GM18858 (cell line): Measurements from ENCODE around the gene STIP1.

ENCODE experiments used
- ATAC-seq: cut with Tn5 transposase; IDR thresholded peaks from one replicate; pipeline ENCODE4 v1.9.1; 2021; ENCODE audit not compliant: unreplicated experiment

The STIP1 gene

DNA sequence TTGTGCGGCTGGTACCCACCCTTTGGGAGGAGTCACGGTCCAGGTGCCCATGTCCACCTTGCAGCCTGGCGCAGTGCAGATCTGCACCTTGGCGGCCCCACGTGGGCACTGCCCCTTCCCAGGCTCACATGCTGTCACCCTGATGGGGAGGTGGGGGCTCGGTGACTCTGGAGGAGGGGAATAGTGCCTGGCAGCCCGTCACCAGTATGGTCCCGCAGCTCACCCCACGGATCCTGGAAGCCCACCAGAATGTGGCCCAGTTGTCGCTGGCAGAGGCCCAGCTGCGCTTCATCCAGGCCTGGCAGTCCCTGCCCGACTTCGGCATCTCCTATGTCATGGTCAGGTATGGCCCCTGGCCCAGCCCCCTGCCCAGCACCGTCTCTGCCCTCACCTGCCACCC is 34.8 kb downstream of the STIP1 start:
- no peak for ATAC-seq

DNA sequence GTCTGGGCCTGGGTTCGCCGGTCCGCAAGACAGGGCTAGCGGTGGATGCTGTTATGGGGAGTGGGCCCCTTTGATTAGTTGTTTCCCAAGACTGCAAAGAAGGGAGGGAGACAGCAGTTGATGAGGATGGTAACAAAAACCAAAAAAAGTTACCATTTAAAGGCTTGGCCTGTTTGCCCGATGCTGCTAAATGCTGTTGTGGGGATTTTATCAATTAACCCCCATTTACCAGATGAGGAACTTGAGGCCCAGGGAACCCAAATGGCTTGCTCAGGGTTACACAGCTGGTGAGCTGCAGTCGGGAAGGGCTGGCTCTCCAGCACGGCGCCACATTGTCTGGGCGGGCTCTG is 36.7 kb downstream of the STIP1 start:
- ATAC-seq, result no peak

DNA sequence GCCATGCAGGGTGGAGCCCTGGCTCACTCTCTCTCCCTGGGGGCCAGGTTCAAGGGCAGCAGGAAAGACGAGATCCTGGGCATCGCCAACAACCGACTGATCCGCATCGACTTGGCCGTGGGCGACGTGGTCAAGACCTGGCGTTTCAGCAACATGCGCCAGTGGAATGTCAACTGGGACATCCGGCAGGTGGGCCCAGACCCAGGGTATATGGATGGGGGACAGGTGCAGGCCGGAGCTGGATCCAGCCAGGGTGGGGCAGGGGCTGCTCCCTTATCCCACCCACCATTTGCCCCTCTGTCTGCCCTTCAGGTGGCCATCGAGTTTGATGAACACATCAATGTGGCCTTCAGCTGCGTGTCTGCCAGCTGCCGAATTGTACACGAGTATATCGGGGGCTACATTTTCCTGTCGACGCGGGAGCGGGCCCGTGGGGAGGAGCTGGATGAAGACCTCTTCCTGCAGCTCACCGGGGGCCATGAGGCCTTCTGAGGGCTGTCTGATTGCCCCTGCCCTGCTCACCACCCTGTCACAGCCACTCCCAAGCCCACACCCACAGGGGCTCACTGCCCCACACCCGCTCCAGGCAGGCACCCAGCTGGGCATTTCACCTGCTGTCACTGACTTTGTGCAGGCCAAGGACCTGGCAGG is 37.2 kb downstream of the STIP1 start:
- no peak for ATAC-seq

DNA sequence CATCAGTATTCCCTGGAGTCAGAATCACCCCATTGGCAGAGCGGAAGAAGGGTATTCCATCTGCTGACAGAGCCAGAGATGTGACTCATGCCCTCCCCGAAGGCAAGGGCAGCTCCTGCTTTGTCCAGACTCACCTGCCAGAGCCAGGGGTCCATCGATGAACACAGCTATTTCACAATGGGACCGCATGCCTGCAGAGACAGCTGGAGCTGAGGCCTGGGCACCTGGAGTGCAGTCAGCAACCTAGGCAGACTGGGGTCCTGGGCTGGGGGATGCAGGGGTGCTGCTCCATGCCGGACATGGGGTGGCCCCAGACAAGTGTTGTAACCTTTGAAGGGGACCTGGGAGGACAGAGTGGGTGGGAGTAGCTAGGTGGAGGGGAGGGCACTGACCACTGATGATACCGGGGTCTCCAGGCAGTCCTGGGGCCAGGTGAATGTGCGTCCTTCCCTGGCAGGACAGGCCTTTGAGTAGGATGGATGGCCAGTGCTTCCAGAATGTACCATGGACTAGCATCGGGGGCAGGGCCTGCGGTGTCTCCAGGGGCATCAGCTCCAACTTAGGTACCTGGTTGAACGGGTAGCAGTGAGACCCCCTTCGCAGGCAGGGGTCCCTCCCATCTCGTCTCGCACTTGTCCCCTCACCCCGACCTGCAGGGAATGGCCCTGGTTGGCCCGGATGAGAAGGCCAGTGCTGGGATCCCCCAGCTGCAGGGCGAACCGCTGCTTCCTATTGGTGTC is 38.4 kb downstream of the STIP1 start:
- ATAC-seq, result no peak

DNA sequence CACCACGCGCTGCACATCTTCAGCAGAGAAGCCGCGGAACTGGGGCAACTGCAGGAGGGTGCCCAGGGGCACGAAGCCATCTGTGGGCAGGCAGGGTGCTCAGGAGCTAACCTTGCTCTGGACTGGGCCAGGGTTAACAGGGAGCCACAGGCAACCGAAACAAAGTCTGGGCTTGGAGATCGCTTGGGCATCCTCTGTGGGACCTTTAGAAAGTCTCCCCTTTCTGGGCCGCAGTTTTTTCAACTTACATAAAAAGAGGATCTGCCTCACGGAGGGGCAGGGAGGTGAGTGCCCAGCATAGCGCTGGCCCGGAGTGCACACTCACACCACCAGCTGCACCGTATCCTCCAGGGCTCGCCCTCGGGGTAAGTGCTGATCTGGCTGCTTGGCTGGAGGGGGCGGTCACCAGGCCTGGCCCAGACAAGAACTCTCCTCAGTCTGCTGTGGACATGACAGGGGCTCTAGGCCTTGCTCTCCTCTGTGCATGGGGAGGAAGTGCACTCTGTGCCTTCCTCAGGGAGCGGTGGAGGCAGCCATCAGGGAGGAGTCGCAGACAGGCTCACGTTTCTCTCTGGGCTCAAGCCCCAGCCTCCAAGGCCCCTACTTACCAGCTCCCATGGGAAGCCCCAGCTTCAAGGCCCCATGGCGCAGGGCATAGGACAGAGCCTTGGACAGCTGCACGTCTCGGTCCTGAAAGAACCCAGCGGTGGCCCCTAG is 39.1 kb downstream of the STIP1 start:
- ATAC-seq, result no peak

- ATAC-seq, result no peak
Observed at GRCh38 chr11:64225608-64226506, 39.9 kb downstream of the STIP1 start, which contains the start of the genes NUDT22 and TRPT1. NUDT22 (plus strand) TSS chr11:64226274; CDS start chr11:64226653, 379 bp downstream. TRPT1 (minus strand) TSS chr11:64226186; CDS start chr11:64225860, 326 bp downstream.

- no peak for ATAC-seq
Observed at GRCh38 chr11:64226507-64227051, 40.6 kb downstream of the STIP1 start.

GRCh38 chr11:64227405-64227956 is 41.5 kb downstream of the STIP1 start:
- no peak for ATAC-seq

DNA sequence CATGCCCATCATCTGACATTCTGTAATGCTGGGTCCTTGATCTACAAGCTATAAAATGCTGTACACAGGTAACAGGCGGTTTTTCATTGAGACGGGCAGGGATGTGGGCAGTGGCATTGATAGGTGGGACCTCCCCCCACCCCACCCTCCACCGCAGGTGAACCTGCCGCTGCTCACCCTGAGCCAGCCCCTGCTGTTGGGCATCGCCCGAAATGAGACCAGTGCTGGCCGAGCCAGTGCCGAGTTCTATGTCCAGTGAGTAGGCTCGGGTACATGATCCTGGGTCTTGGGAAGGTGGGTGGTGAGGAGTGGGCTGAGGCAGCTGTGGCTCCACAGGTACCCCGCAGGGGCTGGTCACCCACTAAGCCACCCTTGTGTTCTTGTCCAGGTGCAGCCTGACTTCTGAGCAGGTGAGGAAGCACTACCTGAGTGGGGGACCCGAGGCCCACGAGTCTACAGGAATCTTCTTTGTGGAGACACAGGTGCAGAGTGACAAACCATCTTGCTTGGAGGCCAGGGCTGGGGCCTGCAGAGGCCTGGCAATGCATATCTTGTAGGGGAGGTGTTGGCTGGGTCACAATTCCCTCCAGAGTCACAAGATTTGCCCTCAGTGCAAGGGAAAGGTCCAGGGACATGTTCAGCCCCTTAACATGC is 43.2 kb downstream of the STIP1 start:
- no peak for ATAC-seq

DNA sequence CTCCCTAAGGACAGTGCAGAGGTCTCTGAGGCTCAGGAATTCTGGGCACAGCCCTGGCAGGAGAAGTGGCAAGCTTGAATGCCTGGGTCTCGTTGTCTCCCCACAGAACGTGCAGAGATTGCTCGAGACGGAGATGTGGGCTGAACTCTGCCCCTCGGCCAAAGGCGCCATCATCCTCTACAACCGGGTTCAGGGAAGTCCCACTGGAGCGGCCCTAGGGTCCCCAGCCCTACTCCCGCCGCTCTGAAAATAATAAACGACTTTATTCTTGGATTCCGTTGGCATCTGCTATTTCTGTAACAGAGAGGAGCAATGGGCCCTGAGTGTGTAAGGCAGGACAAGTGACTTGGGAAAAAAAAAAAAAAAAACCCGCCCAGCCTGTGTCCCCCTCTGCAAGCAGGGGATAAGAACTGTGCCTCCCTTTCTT is 43.8 kb downstream of the STIP1 start:
- ATAC-seq, result no peak

DNA sequence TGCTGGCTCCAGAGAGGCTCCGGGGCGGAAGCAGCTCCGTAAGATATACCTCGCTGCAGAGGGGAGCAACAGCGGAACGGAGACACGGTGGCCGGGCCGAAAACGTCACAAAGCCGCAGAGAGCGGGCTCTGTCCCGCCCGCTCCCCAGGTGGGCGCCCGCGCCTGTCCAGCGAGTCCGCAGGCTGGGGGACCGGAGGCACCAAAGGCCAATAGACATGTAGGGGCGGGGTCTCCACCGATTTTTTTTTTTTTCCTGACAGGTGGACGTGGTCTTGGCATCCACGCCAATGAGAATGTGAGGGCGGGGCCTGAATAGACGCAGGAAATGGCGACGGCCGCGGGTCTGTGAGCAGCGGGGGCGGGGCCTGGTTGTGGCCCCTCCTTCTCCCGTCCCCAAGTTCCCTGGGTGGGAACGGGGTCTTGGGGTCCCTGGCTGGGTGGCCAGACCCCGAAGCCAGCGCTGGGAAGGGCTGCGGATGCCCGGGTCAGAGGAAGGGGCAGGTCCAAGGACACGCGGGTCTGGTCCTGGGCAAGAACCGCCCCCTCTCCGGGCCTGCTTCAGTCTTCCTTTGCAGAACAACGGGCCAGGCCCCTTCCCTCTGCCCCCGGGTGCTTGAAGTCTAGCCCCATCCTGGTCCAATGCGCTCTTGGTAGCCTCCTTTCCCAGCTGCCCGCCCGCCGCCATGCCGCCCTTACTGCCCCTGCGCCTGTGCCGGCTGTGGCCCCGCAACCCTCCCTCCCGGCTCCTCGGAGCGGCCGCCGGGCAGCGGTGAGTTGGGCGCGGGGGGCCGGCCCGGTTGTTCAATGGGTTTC is 44.4 kb downstream of the STIP1 start, which contains the start of gene DNAJC4:
DNAJC4 (plus strand) TSS at position 378 of the 814 bp plus-strand sequence; CDS start at position 685, 307 bp downstream.
- ATAC-seq, result no peak

DNA sequence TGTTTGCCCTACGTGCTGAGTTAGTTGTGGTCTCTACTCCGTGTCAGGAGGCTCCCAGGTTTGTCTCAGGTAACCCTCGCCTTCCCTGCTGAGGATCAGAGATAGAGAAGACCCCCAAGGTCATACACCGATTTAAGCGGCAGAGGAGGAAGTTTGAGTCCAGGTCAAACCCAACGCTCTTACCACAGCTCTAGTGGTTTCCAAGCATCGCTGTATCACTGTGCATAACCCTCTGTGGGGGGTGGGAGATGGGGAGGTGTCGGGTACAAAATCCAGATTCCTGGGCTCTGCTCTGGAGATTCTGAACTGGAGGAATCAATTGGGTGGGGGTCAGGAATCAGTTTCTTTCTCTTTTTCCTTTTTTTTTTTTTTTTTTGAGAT is 45.0 kb downstream of the STIP1 start:
- ATAC-seq, result no peak

- no peak for ATAC-seq
Observed at GRCh38 chr11:64231546-64231945, 45.6 kb downstream of the STIP1 start.

DNA sequence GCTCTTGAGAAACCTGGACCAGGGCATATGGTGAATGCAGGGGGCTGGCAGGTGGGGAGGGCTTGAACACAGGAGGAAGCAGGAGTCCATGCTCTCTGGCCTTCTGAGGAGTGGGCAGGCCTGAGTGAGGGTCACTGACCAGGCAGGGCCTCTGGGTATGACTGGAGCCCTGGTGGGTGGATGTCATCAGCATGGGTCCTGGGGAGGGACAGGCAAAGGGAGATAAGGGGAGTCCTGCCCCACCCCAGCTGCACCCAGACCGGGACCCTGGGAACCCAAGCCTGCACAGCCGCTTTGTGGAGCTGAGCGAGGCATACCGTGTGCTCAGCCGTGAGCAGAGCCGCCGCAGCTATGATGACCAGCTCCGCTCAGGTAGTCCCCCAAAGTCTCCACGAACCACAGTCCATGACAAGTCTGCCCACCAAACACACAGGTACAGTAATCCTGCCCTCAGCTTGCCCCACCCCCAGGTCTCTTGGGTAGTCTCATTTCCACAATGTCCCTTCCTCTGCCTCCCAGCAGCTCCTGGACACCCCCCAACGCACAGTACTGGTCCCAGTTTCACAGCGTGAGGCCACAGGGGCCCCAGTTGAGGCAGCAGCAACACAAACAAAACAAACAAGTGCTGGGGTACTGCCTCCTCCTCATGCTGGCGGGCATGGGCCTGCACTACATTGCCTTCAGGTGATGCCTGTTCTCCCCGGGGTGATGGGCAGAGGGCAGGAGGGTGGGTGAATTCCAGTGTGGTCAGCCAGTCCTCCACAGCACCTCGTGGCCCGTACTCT is 46.4 kb downstream of the STIP1 start:
- ATAC-seq, result no peak

GRCh38 chr11:64232967-64233315 is 47.0 kb downstream of the STIP1 start:
- no peak for ATAC-seq

DNA sequence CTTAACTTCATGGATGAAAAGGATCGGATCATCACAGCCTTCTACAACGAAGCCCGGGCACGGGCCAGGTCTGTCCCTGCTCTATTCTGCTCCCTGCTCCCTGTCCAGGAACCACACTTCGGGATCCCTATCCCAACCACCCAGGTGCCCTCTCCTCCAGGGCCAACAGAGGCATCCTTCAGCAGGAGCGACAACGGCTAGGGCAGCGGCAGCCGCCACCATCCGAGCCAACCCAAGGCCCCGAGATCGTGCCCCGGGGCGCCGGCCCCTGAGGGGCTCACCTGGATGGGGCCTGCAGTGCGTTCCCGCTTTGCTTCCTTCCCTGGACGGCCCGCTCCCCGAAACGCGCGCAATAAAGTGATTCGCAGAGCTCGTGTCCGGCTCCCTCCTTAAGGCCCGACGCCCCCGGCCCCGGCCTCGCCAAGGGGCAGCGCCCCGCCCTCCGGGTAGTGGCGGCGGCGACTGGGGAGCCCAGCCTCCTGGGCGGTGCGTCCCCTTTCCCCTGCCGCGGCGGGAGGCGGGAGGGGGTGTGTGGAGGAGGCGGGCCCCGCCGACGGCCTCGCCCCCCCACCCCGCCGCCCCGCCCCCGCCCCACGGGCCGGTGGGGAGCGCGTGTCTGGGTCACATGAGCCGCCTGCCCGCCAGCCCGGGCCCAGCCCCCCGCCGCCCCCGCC is 48.1 kb downstream of the STIP1 start, which contains the start of gene VEGFB:
VEGFB (plus strand) TSS at position 672 of the 674 bp plus-strand sequence. CDS start 250 bp downstream, outside the sequence.
- ATAC-seq, result no peak

DNA sequence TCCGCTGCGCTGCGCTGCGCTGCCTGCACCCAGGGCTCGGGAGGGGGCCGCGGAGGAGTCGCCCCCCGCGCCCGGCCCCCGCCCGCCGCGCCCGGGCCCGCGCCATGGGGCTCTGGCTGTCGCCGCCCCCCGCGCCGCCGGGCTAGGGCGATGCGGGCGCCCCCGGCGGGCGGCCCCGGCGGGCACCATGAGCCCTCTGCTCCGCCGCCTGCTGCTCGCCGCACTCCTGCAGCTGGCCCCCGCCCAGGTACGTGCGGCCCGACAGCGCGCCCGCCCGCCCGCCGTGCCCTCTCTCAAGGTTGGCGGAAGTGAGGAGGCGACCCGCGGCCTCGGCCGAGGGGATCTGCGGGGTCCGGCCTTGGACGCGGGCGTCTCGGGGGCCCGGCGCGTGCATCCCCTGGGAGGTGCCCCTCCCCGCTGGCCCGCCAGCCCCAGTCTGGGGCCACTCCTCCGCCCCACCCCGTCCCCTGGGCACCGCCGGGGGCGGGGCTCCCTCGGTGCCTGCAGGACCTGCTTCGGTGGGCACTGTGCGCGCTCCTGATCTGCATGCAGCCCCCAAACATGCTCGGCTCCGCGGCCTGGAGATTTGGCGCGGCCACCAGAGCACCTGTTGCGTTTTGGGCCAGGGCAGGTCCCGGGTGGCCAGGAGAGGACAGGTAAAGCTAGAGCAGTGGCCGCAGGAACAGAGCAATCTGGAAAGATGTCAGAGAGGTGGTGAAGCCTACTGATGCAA is 48.8 kb downstream of the STIP1 start:
- ATAC-seq, result no peak
